Measurements from ENCODE around the gene CTBP2. TPM values are rescaled to one million over a fixed set of nuclear protein-coding genes. Genes with fewer than 3 reads are reported as not detected.

Gene CTBP2
- total RNA-seq, 1 experiment from 2014 or later = 212 TPM

DNA sequence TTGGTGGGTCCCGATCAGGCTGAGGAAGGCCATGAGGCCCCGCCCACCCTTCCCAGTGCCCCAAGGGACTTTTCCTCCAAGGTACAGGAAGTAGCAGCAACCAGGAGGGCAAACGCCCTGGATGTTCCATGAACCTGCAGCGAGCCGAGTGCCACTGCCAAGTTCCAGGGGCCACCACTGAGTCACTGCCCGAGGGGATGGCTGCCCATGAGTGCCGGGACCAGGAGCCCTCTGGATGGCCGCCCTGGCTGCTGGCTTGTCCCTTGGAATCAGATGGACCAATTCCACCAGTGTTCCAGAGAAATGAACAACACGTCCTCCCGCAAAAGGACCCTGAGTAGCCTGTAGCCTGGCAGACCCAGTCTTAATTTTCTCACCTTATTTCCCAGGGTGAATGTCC, 144.2 kb downstream of the CTBP2 start:
- DNase-seq = no peak
- Histone ChIP-seq H4K5ac (ENCODE audit: insufficient read length, low read depth, low read length) (no peak overlapping the region), H2AK5ac (ENCODE audit: insufficient read length, low read length) (no peak overlapping the region), H2AFZ (ENCODE audit: low read length) (no peak overlapping the region), H3K4ac (ENCODE audit: low read depth, low read length) (no peak overlapping the region), H4K20me1 (ENCODE audit: control insufficient read depth, insufficient read depth, insufficient read length) (no peaks in the 10 kb centered on the region), H2BK20ac (ENCODE audit: low read depth, low read length, poor library complexity, severe bottlenecking) (no peak overlapping the region), H3K79me2 (ENCODE audit: insufficient read depth, low read length) (peaks cover 46% of the 10 kb centered on the region; the same call in 1 of the 2 replicates), H3K18ac (ENCODE audit: insufficient read length, low read depth, low read length) (no peak overlapping the region), H3K9ac (ENCODE audit: extremely low read depth, insufficient read length, low read length) (no peak overlapping the region), H3K56ac (ENCODE audit: insufficient read length, low read depth, low read length) (no peak overlapping the region), H3K4me2 (ENCODE audit: insufficient read depth, insufficient read length, low read length) (no peak overlapping the region), H3K4me1 (ENCODE audit: insufficient read depth, low read length) (peaks cover 4% of the 10 kb centered on the region; the same call in 1 of the 2 replicates), H4K8ac (replicated peaks; ENCODE audit: insufficient read length, low read depth, low read length) (no peak overlapping the region), H2BK12ac (ENCODE audit: insufficient read length, low read depth, low read length) (no peak overlapping the region), H3K79me1 (ENCODE audit: insufficient read depth, low read depth, low read length, poor library complexity, severe bottlenecking) (peaks cover 8% of the 10 kb centered on the region), H2BK120ac (ENCODE audit: low read depth, low read length, poor library complexity, severe bottlenecking) (no peak overlapping the region), H3K23me2 (ENCODE audit: insufficient read length, low read depth, low read length, poor library complexity, severe bottlenecking) (no peaks in the 10 kb centered on the region), H3K27ac (ENCODE audit: insufficient read length, low read depth, low read length) (no peak overlapping the region), H3K9me3 (ENCODE audit: control insufficient read depth, low read depth, low read length) (no peaks in the 10 kb centered on the region), H3K14ac (ENCODE audit: insufficient read depth, low read length) (no peak overlapping the region), H2BK5ac (ENCODE audit: insufficient read length, low read length) (no peak overlapping the region), H2BK15ac (ENCODE audit: low read depth, low read length) (no peak overlapping the region), H4K91ac (ENCODE audit: insufficient read length, low read depth, low read length) (no peak overlapping the region), H3K23ac (ENCODE audit: insufficient read length, low read depth, low read length) (no peak overlapping the region), H3T11ph (ENCODE audit: low read length) (no peak overlapping the region), H3K27me3 (ENCODE audit: insufficient read depth, low read length) (no peaks in the 10 kb centered on the region)
- Mint-ChIP-seq H3K36me3 (ENCODE audit: insufficient read depth in 1 of 3, low read depth in 3 of 3) (peaks cover 48 to 78% (median 65%) of the 10 kb centered on the region in 3 experiments), H3K4me1 (peaks cover 29 to 36% of the 10 kb centered on the region in 2 experiments), H3K4me3 (no peak overlapping the region), H3K27ac (no peak overlapping the region), H3K27me3 (ENCODE audit: low read depth) (no peaks in the 10 kb centered on the region; the same call in 1 of the 2 replicates), H3K9me3 (peaks cover 15 to 16% of the 10 kb centered on the region in 2 experiments)
- WGBS (ENCODE audit: extremely low coverage, insufficient read length, low lambda C conversion rate) = no CpG with 5 or more reads among the region's 10 CpGs
- TF ChIP-seq, protein P1, sequence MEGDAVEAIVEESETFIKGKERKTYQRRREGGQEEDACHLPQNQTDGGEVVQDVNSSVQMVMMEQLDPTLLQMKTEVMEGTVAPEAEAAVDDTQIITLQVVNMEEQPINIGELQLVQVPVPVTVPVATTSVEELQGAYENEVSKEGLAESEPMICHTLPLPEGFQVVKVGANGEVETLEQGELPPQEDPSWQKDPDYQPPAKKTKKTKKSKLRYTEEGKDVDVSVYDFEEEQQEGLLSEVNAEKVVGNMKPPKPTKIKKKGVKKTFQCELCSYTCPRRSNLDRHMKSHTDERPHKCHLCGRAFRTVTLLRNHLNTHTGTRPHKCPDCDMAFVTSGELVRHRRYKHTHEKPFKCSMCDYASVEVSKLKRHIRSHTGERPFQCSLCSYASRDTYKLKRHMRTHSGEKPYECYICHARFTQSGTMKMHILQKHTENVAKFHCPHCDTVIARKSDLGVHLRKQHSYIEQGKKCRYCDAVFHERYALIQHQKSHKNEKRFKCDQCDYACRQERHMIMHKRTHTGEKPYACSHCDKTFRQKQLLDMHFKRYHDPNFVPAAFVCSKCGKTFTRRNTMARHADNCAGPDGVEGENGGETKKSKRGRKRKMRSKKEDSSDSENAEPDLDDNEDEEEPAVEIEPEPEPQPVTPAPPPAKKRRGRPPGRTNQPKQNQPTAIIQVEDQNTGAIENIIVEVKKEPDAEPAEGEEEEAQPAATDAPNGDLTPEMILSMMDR (conservative IDR thresholded peaks at IDR 0.05) = no peak
